MV-4-11 (cell line): ENCODE measurements around the gene ADGRG3.

Experiments
- DNase-seq: peaks from one replicate; lab custom pipeline; 2025; lab: John Stamatoyannopoulos, UW

The ADGRG3 gene, protein sequence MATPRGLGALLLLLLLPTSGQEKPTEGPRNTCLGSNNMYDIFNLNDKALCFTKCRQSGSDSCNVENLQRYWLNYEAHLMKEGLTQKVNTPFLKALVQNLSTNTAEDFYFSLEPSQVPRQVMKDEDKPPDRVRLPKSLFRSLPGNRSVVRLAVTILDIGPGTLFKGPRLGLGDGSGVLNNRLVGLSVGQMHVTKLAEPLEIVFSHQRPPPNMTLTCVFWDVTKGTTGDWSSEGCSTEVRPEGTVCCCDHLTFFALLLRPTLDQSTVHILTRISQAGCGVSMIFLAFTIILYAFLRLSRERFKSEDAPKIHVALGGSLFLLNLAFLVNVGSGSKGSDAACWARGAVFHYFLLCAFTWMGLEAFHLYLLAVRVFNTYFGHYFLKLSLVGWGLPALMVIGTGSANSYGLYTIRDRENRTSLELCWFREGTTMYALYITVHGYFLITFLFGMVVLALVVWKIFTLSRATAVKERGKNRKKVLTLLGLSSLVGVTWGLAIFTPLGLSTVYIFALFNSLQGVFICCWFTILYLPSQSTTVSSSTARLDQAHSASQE

DNA sequence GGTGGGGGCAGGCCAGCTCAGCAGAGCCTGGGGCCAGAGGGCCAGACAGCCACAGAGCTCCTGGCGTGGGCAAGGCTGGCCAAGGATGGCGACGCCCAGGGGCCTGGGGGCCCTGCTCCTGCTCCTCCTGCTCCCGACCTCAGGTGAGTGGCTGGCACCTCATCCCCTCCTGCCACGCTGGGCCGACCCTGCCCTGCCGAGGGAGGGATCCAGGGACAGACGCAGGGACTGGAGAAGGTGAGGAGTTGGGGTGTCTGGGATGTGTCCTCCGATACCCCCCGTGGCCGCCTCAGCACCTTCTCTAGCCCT, at the start of gene ADGRG3:
Gene ADGRG3 (plus strand): TSS at position 44 of the 309 bp plus-strand sequence. CDS start 42 bp downstream, at position 86.
- DNase-seq: no peak

DNA sequence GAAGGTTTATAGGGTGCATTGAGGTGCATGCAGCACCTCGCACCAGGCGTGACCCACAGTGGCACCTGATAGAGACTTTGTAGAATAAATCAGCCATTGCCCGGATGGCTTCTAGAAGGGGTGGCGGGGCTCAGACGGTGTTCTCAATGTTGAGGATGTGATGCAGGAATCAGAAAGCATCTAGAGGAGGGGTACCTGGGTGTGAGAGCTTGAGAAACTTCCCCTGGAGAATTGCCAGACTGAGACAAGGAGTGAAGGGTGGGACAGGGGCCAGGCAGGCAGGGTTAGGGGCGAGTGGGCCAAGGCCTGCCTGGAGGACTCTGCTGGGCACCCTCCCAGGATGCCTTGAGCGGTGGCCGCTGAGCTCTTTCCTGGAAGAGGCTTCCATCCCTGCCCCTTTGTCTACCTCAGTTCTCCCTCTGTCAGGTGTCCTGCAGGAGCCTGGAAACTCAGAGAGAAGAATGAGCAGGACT, 48.9 kb upstream of the ADGRG3 start:
- no peak for DNase-seq

DNA sequence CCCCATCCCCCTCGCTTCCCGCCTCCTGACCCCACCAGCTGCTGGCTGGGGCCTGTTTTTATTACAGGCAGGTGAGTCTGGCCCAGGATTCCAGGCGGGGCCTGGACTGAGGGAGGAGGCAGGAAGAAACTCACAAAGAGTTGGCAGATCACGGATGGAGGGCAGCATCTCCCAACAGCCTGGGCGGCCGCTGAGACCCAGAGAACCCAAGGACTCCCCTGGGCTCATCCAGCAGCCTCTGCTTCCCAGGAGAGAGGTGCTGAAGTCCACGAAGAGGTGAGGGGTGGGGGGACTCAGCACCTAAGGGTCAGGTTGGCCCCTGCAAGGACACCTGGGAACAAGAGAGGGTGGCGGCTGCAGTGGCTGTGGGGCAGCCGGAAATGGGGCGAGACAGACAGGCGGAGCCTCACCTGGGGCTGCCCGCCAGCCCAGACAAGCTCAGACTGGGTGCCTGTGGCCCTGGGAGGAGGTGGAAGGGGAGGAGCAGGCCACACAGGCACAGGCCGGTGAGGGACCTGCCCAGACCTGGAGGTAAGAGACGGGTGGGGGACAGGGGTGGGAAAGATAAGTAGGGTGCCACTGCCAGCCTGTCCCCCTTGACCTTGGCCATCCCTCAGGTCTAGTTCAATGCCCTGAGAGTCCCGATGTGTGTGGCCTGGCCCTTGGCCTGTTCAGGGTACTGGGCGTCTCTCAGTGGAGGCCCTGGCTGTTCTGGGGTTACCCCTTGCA, 48.3 kb upstream of the ADGRG3 start:
- no peak for DNase-seq

DNA sequence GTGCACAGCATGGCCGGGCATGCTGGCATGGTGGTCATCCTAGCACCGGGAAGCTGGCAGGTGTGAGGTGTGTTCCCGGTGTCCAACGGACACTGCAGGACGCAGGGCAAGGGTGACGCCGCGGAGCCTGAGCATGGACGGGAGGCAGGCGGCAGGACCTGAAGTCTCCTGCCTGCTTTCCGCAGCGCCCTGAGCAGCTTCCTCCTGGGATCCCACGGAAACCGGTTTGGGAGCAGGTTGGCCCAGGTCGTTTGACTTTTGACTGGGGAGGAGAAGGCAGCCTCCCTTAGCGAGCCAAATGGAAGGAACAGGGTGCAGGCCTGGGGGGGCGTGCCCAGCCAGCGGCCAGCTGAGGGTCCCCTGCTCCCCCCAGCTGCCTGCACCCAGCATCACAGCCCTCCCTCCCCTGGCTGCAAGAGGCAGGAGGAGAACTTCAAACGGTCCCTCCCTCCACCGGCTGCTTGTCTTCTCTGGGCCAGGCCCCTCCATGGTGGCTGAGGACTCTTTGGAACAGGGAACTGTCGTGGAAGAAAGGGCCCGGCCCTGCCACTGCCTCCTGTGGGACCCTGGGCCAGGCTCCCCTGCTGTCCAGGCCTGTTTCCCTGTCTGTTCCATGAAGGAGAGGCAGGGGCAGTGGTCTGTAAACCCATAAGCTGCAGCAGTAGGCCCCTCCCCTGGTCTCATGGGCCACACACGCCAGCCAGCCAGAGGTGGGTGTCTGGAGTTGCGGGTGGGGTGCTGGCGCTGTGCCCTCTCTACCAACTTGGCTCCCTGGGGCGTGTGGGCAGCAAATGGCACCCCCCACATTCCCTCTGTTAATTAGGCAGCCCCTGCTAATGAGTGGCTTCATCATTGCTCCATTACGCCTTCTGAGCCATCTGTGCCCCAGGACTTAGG, 47.5 kb upstream of the ADGRG3 start:
- DNase-seq: no peak

DNA sequence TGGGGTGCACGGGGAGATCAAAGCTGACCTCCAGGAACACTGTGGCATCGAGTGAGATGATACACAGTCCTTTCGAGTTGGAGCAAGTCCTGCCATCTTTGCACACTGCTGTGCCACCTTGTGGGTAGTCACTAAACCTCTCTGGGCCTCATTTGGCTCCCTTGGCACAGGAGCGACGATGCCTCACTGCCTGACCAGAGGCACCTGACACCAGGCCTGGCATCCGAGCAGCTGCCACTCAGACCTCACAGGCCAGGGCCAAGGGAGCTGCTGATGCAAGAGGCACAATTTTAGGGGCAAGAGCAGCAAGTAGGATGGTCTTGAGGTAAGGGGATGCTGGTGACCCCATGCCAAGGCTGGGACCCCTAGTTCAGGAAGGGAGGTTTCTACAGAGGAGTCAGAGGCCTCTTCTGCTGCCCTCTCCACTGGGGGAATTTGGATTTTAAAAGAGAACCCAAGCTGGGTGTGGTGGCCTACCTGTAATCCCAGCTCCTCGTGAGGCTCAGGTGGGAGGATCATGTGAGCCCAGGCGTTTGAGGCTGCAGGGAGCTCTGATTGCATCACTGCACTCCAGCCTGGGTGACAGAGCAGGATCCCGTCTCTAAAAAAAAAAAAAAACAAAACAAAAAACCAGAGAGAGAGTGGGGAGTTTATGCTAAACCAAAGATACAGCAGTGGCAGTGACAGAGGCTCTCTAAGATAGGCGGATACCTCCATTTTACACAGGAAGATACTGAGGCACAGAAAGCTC, 46.4 kb upstream of the ADGRG3 start:
- DNase-seq: no peak

DNA sequence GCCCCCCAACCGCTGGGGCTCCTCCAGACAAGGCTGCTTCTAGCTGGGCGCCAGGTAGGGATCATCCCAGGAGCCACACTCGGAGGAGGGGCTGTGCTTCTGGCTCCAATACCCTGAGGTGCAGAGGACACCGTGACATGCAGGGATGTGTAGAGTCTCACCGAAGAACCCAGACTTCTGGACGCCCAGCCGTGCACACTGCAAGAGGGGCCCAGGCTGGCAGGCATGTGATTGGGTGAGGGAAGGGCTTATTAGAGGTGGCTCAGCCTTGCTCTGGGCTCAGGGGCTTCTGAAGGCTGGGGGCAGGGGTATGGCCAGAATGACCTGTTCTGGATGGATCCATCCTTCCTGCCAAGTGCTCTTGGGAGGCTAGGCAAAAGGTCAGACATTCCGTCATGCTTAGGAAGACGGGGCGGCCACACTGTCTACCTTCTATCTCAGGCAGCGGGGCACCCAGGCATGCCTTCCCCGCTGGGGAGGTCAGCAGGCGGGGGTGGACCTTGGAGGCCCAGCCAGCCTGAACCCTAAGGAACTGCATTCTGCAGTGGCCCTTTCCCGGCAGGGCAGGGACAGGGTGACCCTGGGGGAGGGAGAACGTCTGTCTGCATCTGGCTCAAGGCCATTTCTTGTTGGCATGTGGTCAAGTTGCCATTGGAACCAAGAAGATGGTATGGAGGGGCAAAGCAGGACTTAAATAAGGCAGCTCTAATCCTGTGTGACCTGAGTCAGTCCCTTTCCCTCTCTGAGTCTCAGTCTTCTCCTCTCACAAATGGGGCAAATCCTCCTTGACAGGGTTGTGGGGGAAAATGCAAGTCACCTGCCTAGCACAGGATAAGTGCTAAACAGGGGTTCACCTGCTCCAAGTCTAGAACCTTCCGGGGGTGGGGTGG, 45.5 kb upstream of the ADGRG3 start:
- DNase-seq: no peak

DNA sequence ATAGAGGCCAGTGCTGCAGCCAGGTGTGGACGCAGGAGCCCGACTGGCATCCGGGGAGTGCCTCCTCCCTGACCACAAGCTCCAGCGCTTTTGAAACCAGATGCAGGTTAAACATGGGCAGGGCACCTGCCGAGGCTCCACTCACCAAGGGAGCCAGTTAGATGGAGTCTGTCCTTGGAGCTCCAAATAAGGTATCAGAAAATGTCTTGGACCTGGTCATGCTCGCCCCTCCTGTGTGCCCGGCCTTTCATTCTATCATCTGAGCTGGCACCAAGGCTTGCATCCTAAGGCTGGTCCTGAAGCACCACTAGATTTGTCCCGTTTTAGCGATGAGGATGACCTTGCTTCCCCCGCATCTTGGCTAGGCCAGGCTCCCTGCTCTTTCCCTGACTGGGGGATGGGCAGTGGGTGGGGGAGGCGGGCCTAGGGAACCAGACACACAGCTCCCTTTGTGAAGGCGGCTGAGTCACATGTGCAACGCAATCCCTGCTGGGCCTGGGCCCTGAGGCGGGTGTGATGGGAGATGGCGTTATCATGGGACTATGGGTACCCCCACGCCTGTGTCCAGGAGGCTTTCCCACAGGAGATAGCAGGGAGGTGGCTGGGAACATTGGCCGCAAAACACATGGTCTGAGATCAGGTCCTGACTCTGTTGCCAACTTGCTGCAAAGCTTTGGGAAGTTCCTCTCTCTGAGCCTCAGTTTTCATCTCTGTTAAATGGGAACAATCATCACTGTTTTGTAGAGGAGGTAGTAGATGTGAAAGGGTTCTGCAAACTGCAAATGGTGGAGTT, 44.7 kb upstream of the ADGRG3 start:
- DNase-seq: no peak

DNA sequence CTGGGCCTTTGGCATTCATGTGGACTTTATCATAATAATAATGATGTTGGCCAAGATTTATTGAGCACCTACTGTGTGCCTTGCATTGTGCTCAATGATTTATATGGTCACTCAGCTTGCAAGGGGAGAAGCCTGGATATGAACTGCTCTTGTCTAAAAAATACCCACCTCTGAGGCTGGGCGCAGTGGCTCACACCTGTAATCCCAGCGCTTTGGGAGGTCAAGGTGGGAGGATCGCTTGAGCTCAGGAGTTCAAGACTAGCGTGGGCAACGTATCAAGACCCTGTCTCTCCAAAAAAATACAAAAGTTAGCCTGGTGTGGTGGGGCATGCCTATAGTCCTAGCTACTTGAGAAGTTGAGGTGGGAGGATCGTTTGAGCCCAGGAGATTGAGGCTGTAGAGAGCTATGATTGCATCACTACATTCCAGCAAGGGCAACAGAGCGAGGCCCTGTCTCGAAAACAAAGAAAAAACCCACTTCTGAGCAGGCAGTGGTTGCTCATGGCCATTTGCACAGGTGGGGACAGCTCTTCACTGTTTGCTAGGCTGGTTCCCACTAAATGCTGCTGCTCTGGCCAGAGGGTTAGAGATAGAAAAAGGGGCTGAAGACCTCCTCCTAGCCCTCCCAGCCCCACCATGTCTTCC, 43.9 kb upstream of the ADGRG3 start:
- DNase-seq: no peak

DNA sequence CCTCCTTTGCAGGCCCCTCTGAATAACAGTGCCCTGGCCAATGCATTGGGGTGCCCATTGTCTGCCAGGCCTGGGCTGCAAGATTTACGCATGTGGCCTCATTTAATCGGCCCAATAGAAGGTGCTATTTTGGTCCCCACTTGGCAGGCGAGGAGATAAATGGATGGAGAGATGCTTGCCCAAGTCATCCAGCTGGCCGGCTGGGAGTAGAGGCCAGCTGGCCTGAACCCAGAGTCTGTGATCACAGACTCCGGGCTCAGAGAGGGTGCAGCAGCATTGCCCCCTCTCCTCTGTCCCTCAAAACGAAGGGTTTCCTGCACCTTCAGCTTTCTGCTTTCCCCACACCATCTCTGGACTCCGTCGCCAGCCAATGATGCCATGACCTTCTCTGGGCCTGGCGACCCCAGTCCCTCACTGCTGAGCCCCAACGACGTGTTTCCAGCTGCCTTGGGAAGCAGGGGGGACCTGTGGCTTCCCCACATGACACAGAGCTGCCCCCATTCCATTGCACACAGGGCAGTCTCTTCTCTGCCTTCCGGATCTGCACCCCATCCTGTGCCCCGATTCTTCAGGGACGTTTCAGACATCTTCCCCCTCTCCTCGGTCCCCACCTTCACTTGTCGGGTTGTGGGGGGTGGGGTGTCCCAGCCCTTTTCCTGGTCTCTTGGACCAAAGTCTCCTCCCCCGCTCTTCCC, 43.2 kb upstream of the ADGRG3 start:
- DNase-seq: no peak

DNA sequence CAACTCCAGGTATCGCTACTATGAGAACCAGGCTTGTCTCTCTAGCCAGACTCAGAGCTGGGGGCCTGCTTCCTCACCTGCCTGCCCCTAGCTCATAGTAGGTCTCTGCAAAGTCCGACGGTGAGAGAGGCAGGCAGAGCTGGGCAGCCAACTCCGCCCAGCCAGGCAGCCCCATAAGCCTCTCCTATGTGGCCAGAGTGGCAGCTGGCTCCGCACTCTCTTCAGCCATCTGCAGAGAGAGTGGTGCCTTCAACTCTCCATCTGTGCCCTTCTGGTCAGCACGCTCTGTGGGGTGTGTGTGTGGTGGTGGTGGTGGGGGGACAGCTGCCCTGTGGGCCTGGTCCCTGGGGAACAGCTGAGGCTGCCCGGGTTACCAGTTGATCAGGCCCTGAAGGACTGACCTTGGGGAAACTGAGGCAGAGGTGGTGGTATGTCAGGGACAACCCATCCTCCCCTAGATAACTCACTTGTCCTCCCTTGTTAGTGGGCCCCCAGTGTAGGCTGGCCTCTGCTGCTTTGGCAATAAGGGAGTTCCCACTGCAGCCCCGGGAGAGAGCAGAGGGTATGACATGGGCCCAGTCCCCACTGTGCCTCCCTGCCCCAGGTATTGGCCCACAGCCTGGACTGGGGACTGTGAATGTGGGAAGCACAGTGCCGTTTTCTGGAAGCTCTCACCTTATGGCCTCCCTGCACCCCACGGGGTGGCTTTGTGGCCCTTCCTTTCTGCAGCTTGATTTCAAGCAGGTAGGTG, 41.5 kb upstream of the ADGRG3 start:
- DNase-seq: no peak

DNA sequence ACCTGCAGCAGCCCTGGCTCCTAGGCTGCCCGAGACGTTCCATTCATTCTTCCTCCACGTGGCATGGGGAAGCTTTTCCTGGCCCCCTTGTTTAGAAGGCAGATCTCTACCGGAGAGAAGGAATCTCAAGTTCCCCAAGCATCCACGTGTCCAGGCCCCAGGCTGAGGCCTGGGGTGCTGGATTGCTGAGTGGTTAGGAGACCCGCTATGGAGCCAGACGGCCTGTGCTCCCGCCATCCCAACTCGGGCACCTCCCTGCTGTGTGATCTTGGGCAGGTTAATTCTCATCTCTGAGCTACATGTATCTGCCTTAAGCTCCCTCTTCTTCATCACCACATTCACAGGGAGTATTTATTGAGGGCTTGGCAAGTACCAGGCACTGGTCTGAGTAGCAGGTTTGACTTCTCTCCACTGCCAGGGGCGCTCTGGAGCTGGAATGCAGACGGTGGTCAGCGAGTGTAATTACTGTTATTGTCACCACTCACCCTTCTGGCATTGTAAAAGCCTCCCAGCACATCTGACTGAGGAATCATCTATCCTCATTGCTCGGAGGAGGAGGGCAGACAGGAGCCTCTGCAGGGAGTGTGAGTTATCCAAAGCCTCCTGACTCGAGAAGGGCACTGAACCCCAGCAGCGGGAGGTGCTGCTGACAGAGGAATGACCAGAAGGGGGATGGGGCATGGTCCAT, 40.8 kb upstream of the ADGRG3 start:
- DNase-seq: no peak

DNA sequence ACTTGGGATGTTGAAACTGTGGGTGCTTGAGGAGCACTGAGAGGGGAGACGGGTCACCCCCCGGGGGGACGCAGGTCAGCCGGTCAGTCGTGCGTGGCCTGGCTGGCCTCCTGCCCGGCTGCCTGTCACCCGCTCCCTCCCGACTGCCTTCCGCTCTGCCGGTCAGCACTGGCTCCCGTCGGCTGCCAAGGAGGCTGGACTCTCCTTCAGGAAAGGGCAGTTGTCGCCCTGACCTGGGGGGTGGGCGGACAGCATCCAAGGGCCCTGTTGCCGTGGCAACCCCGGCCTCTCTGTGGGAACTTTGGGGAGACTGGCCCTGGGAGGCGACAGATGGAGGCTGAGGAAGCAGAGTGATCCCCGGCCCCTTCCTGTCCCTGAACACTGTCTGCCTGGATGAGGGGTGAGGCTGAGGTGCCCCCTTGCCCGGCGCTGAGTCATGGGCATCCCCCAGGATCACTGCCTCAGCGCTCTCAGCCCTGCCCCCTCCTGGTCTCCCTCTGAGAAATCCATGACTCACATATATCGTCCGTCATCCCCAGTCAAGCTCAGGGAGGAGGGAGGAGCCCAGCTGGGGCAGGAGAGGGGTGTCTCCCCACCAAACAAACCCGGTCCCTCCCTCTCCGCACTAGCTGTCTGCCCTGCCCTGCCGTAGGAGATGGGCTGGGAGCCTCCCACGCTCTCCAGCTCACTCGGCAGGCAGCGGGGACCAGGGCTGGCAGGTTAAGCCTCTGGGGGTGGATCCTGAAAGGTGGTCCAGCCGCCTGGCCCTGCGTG, 39.9 kb upstream of the ADGRG3 start, which contains the start of gene ADGRG1:
Gene ADGRG1 (plus strand): TSS at position 623 of the 774 bp plus-strand sequence. CDS start 21,658 bp downstream, outside the sequence.
- peak; percentile 59 for DNase-seq

DNA sequence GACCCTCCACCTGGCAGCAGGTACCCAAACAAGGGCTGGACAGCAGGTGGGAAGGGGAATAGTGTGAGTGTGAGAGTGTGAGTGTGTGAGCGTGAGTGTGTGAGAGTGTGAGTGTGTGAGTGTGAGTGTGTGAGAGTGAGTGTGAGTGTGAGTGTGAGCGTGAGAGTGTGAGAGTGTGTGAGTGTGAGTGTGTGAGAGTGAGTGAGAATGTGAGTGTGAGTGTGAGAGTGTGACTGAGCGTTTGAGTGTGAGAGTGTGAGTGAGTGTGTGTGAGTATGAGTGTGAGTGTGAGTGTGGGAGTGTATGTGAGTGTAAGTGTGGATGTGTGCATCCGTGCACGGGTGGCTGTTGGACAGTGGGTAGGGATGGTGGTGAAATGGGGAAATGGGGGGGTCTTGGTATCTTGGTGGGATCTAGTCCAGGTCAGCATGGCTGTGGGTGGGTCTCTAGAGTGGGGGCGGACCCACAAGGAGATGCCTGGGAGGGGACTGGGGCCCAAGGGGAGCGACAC, 39.3 kb upstream of the ADGRG3 start:
- no peak for DNase-seq

DNA sequence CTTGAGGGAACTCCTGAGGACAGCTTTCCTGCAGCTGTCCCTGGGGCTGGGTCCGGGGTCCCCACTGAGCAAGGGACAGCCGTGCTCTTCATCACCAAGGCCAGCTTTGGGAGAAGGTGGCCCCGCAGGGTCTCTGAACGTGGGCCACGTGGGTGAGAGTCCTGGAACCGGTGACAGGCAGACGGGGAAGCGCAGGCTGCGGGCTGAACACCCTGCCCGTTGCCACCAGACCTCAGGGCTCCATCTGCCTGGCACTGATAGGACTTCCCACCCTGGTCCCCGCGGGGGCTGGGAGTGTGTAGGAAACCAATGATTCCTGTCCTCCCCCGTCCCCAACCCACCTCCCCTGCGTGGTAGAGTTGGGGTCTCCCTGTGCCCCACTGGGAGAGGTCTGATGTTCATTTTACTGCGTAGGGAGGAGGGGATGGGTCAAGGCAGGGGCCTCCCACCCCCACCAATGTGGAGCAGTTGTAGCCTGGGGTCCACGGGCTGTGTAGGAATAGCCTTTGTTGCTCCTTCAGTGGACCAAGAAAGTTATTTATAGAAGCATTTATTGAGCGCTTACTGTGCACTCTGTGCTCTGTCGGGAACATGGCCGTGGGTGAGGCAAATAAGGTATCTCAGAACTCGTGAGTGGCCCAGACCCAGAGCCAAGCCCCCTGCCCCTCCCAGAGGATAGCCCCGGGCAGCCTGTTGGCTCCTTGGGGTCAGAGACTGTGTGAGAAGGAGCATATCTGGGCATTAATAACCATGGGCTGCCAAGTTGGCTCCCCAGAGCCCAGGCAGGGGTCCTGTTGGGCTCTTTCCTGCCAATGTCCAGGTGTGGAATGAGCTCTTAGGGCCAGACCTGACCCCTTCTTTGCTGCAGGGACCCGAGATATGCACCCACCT, 38.3 kb upstream of the ADGRG3 start:
- DNase-seq: no peak

DNA sequence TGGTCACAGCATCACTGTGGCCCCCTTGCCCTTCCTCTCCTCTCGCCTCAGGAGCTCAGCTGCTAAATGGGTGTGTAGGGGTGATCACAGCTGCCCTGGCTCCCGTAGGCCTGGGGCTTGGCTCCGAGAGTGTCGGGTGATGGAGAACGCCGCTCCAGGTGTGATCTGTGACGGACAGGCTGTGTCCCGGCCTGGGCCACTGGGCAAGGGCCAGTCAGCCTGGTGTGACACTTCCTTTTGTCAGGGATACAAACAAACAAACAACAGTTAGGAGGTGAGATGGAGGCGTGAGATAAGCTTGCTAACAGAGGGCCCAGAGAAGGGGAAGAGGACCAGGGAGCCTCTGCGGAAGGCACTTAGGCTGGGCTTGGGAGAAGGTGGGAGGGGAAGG, 37.7 kb upstream of the ADGRG3 start:
- no peak for DNase-seq
